ENCODE measurements around the gene DAGLB. TPM values are rescaled to one million over a fixed set of nuclear protein-coding genes. Genes with fewer than 3 reads are reported as not detected.
"Not testable (repeated sequence)": the region's sequence is repeated elsewhere in the genome, so short reads cannot be mapped to it uniquely, and the experiment has no call there.

DAGLB gene
- total RNA-seq, 1 experiment from 2014 or later, result 22.3 TPM

DNA sequence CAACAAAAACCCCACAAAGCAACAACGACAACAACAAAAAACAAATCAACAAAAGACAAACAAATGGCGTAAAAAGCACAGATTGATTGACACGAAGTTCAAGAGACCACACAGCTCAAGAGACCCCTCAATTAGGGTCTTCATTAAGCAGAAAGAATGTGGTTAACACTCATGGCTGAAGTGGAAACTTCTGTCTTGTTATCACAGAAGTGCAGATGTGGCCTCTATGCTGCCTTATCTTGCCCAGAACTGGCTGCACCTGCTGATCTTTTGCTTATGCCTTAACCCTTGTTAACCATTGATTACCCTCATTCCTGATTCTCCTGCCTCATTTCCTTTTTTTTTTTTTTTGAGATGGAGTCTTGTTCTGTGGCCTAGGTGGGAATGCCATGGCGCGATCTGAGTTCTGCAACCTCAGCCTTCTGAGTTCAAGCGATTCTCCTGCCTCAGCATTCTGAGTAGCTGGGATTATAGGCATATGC is 3.5 kb upstream of the DAGLB start:
- no peaks in the 10 kb centered on the region for H3K9me3 ChIP-seq (ENCODE audit: control insufficient read depth, insufficient read depth, low read depth, low read length)
- TF ChIP-seq, protein P1, sequence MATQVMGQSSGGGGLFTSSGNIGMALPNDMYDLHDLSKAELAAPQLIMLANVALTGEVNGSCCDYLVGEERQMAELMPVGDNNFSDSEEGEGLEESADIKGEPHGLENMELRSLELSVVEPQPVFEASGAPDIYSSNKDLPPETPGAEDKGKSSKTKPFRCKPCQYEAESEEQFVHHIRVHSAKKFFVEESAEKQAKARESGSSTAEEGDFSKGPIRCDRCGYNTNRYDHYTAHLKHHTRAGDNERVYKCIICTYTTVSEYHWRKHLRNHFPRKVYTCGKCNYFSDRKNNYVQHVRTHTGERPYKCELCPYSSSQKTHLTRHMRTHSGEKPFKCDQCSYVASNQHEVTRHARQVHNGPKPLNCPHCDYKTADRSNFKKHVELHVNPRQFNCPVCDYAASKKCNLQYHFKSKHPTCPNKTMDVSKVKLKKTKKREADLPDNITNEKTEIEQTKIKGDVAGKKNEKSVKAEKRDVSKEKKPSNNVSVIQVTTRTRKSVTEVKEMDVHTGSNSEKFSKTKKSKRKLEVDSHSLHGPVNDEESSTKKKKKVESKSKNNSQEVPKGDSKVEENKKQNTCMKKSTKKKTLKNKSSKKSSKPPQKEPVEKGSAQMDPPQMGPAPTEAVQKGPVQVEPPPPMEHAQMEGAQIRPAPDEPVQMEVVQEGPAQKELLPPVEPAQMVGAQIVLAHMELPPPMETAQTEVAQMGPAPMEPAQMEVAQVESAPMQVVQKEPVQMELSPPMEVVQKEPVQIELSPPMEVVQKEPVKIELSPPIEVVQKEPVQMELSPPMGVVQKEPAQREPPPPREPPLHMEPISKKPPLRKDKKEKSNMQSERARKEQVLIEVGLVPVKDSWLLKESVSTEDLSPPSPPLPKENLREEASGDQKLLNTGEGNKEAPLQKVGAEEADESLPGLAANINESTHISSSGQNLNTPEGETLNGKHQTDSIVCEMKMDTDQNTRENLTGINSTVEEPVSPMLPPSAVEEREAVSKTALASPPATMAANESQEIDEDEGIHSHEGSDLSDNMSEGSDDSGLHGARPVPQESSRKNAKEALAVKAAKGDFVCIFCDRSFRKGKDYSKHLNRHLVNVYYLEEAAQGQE (IDR thresholded peaks at IDR 0.05; ENCODE audit: insufficient read depth in 1 of 2, low read depth in 2 of 2, low read length in 1 of 2), result no peak
- TF ChIP-seq, protein P2, sequence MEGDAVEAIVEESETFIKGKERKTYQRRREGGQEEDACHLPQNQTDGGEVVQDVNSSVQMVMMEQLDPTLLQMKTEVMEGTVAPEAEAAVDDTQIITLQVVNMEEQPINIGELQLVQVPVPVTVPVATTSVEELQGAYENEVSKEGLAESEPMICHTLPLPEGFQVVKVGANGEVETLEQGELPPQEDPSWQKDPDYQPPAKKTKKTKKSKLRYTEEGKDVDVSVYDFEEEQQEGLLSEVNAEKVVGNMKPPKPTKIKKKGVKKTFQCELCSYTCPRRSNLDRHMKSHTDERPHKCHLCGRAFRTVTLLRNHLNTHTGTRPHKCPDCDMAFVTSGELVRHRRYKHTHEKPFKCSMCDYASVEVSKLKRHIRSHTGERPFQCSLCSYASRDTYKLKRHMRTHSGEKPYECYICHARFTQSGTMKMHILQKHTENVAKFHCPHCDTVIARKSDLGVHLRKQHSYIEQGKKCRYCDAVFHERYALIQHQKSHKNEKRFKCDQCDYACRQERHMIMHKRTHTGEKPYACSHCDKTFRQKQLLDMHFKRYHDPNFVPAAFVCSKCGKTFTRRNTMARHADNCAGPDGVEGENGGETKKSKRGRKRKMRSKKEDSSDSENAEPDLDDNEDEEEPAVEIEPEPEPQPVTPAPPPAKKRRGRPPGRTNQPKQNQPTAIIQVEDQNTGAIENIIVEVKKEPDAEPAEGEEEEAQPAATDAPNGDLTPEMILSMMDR (IDR thresholded peaks at IDR 0.05), result no peak
- BruUV-seq (replicated peaks), result no TSS peak
- H3K27ac ChIP-seq (ENCODE audit: low read length), result no peak overlapping the region
- no peaks in the 10 kb centered on the region for H3K27me3 ChIP-seq (ENCODE audit: control insufficient read depth, insufficient read depth, low read length)
- H3K4me3 ChIP-seq (ENCODE audit: low read depth in 2 of 2, low read length in 2 of 2), result no peak overlapping the region
- ATAC-seq (no peak), DNase-seq (ENCODE audit: low read depth, low spot score) (no peak)
- ChIA-PET CTCF (no interaction called here), POLR2A (interaction anchor here (0.7 kb wide), 1 partner anchor 111 kb away, joined by 3 read pairs; no protein-coding TSS in a partner anchor)
- intact Hi-C loops (cut with micrococcal nuclease; ENCODE audit: unreplicated experiment) (no loop called here), in situ Hi-C loops (cut with HindIII; ENCODE audit: low pct_unique_long_range_greater_than_20kb, low sequenced_read_pairs) (no loop called here)
- no peaks in the 10 kb centered on the region for H3K36me3 ChIP-seq (ENCODE audit: control insufficient read depth, insufficient read depth, low read length)
- peaks cover 12% of the 10 kb centered on the region for H3K4me1 ChIP-seq (ENCODE audit: control insufficient read depth, insufficient read depth, low read length)

DNA sequence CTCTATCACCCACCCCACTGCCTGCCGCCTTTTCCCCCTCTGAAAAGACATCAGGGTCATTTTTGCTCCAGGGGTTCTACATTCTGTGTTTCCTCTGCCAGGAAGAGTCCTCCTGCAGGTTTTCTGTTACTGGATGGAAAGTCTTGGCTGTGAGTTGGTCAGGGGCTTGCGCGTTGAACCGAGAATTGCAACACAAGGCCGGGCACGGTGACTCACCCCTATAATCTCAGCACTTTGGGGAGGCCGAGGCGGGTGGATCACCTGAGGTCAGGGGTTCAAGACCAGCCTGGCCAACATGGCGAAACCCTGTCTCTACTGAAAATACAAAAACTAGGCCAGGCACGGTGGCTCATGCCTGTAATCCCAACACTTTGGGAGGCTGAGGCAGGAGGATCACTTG is 2.8 kb upstream of the DAGLB start:
- H3K36me3 ChIP-seq (ENCODE audit: control insufficient read depth, insufficient read depth, low read length); CTCF ChIA-PET; H3K27ac ChIP-seq (ENCODE audit: low read length); H3K9me3 ChIP-seq (ENCODE audit: control insufficient read depth, insufficient read depth, low read depth, low read length); BruUV-seq (replicated peaks); DNase-seq (ENCODE audit: low read depth, low spot score); ATAC-seq; H3K4me3 ChIP-seq (ENCODE audit: low read depth in 2 of 2, low read length in 2 of 2); H3K27me3 ChIP-seq (ENCODE audit: control insufficient read depth, insufficient read depth, low read length); in situ Hi-C loops (cut with HindIII; ENCODE audit: low pct_unique_long_range_greater_than_20kb, low sequenced_read_pairs); intact Hi-C loops (cut with micrococcal nuclease; ENCODE audit: unreplicated experiment): not testable (repeated sequence)
- POLR2A ChIA-PET, result interaction anchor here (0.7 kb wide), 1 partner anchor 111 kb away, joined by 3 read pairs; no protein-coding TSS in a partner anchor
- peaks cover 12% of the 10 kb centered on the region for H3K4me1 ChIP-seq (ENCODE audit: control insufficient read depth, insufficient read depth, low read length)

GRCh38 chr7:6449884-6450283 is 2.1 kb upstream of the DAGLB start:
- H3K9me3 ChIP-seq (ENCODE audit: control insufficient read depth, insufficient read depth, low read depth, low read length); H3K27me3 ChIP-seq (ENCODE audit: control insufficient read depth, insufficient read depth, low read length); POLR2A ChIA-PET; ATAC-seq; DNase-seq (ENCODE audit: low read depth, low spot score); CTCF ChIA-PET; H3K4me3 ChIP-seq (ENCODE audit: low read depth in 2 of 2, low read length in 2 of 2); BruUV-seq (replicated peaks); H3K36me3 ChIP-seq (ENCODE audit: control insufficient read depth, insufficient read depth, low read length); H3K27ac ChIP-seq (ENCODE audit: low read length); in situ Hi-C loops (cut with HindIII; ENCODE audit: low pct_unique_long_range_greater_than_20kb, low sequenced_read_pairs); intact Hi-C loops (cut with micrococcal nuclease; ENCODE audit: unreplicated experiment): not testable (repeated sequence)
- H3K4me1 ChIP-seq (ENCODE audit: control insufficient read depth, insufficient read depth, low read length), result peaks cover 12% of the 10 kb centered on the region

Measured in Panc1 (cell line).